Measurements from ENCODE around the gene CASP14.
A peak's percentile ranks its signal among the peaks of the same experiment; 100 is the strongest.
"Not testable (repeated sequence)": the region's sequence is repeated elsewhere in the genome, so short reads cannot be mapped to it uniquely, and the experiment has no call there.

The CASP14 gene

DNA sequence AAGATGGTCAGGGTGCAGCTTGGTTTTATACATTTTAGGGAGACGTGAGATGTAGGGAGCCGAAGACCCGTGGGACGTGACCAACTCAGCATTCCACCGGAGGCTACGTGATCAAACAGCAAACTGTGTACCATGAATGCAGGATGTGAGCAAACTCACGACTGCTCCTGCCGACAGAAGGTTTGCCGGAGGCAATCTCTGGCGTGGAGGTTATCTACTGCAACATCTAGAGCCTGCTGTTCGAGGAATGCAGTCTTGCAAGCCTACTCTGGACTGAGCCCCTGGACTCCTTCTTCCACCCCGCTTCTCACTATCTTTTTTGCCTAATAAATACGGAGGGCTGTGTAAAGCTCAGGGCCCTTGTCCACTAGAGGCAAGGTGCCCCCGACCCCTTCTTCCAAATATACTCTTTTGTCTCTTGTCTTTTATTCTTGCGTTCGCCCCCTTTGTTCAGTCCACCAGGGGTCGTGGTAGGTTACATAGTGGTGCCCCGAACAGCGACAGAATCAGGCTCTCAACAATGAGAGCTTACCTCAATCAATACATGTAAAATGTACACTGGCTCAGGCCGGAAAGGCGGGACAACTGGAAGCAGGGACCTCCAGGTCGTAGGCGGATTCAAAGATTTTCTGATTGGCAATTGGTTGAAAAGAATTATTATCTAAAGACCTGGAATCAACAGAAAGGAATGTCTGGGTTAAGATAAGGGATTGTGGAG lies 23.8 kb downstream of the CASP14 start:
- DNase-seq, result no peak

DNA sequence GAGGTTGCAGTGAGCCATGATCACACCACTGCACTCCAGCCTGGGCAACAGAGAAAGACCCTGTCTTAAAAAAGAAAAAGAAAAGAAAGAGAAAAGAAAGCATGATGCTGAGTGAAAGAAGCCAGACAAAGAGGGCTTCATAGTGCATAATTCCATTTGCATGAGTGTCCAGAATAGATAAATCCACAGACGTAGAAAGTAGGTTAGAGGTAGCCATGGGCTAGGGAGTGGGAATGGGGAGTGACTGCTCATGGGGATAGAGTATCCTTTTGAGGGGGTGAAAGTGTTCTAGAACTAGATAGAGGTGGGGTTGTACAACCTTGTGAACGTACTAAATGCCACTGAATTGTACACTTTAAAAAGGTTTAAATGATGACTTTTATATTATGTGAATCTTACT lies 25.1 kb downstream of the CASP14 start:
- no peak for DNase-seq

DNA sequence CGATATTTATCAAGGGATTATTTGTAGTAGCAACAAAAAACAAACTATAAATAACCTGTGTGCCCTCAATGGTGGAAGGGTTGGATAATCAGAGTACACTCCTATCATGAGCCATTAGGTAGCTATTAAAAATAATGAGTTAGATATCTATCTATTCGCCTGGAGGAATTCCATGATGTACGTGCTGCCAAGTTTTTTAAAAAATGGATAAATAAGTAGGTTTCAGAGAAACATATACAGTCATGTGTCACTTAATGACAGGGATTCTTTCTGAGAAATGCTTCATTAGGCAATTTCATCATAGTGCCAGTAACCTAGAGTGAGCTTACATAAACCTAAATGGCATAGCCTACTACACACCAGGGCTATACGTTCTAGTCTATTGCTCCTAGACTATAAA lies 26.5 kb downstream of the CASP14 start:
- DNase-seq, result no peak

DNA sequence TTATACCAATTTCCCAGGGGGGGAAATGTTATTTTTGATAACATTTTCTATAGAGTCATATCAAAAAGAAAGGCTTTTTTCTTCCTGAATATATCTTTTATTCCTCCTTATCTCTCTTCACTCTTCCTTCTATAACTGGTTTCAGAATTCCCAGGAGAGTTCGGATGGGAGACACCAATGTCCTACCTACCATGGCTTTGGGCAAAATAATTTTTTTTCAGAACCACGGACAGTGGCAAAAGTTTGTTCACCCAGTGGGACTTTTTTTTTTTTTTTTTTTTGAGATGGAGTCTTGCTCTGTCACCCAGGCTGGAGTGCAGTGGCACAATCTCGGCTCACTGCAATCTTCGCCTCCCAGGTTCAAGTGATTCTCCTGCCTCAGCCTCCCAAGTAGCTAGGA lies 30.7 kb downstream of the CASP14 start:
- not testable (repeated sequence) for DNase-seq

DNA sequence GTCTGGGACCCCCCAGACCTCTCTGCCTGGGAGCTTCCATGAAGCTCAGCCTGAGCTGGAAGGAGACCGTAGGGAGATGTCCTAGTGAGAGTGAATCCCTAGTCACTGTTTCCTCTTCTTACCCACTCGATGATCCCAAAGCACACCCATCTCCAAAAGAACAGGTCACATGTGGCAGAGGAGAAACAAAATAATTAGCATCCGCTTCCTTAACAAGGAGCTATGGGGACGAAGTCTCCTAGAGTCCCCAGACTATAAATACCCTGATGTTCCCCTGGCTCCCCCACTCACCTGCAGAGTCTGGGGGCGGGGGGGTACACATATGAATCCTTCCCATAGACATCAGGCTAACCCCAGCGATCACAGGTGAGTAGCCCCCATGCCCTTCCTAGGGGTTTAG lies 32.6 kb downstream of the CASP14 start, which contains the start of gene OR1I1:
OR1I1 (plus strand) TSS at position 301 of the 400 bp plus-strand sequence. CDS start 4,855 bp downstream, outside the sequence.
- DNase-seq, result no peak

DNA sequence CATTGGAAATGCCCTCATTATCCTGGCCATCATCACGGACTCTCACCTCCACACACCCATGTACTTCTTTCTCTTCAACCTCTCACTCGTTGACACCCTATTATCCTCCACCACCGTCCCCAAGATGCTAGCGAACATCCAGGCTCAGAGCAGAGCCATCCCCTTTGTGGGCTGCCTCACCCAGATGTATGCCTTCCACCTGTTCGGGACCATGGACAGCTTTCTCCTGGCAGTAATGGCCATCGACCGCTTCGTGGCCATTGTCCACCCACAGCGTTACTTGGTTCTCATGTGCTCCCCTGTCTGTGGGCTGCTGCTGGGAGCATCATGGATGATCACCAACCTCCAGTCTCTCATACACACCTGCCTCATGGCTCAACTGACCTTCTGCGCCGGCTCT lies 37.9 kb downstream of the CASP14 start:
- no peak for DNase-seq

DNA sequence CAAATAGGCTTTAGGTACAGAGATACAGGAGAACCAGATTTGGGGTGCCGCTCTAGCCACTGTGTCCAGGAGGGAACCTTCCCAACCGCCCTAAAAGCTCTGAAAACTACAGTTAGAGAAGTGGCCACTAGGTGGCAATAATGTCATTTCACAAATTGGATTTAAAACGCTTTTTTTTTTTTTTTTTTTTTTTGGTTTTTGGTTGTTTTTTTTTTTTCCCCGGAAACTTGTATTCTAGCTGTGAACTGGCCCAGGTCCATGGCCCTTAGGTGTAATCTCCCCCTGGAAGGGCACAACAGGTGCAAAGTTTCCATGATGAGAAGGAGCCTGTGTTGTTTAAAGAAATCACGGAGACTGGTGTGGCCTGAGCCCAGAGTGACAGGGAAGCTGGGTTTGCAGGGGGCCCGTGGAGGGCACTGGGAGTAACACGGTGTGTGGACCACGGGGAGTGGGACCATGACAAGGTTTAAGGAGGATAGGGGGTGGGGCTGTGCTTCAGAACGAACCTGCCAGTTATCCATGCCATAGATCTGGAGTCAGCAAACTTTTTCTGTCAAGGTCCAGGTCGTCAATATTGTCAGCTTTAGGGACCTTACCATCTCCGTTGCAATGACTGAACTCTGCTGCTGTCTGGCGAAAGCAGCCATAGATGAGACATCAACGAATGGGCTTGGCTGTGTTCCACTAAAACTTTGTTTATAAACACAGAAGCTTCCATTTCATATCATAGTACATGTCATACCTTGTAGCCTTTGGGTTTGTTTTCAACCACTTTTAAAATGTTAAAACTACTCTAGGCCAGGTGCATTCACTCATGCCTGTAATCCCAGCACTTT lies 42.9 kb downstream of the CASP14 start:
- no peak for DNase-seq

DNA sequence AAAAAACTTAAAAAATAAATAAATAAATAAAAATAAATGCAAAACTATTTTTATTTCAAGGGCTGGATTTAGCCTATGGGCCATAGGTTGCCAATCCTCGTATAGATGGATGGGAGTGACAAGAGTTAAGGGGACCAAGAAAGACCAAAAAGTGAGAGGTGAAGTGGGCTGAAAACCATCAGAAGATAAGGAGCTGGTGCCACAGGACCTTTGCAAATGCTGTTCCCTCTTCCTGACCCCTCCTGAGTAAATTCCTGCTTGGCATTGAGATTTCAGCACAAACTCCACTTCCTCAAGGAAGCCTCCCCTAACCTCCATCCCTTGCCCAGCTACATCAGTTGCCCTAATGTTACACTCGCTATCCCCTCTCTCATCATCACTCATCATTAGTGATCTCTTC lies 43.7 kb downstream of the CASP14 start:
- no peak for DNase-seq

DNA sequence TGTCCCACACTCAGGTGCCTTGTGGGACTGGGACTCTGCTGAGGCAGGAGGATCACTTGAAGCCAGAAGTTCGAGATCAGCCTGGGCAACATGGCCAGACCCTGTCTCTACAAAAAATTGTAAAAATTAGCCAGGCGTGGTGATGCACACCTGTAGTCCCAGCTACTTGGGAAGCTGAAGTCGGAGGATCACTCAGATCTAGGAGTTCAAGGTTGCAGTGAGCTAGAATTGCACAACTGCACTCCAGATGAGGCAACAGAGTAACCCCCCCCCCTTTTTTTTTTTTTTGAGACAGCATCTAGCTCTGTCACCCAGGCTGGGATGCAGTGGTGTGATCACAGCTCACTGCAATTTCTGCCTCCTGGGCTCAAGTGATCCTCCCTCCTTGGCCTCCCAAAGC lies 46.9 kb downstream of the CASP14 start:
- no peak for DNase-seq

DNA sequence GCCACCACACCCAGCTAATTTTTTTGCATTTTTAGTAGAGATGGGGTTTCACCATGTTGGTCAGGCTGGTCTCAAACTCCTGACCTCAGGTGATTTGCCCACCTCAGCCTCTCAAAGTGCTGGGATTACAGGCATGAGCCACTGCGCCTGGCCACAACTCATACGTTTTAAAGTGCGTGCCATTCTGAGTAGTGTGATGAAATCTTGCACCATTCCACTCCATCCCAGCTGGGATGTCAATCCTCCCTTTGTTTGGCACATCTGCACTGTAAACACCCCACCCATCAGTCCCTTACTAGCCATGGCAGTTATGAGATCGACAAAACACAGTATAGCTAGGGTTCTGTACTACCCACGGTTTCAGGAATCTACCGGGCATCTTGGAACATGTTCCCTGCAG lies 48.7 kb downstream of the CASP14 start:
- not testable (repeated sequence) for DNase-seq

DNA sequence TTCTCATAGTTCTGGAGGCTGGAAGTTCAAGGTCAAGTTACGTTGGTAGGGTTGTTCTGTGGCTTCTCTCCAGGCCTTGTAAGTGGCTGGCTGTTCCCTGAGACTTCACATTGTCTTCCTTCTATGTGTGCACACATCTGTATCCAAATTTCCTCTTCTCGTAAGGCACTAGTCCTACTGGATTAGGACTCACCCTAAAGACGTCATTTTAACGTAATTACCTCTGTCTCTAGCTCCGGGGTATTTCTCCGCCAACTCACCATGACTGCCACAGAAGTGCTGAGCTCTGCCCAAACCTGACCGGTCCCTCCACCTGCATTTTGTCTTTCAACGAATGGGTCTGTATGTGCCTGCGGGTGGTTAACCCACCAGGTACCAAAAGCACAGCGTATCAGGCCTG lies 49.2 kb downstream of the CASP14 start:
- no peak for DNase-seq

DNA sequence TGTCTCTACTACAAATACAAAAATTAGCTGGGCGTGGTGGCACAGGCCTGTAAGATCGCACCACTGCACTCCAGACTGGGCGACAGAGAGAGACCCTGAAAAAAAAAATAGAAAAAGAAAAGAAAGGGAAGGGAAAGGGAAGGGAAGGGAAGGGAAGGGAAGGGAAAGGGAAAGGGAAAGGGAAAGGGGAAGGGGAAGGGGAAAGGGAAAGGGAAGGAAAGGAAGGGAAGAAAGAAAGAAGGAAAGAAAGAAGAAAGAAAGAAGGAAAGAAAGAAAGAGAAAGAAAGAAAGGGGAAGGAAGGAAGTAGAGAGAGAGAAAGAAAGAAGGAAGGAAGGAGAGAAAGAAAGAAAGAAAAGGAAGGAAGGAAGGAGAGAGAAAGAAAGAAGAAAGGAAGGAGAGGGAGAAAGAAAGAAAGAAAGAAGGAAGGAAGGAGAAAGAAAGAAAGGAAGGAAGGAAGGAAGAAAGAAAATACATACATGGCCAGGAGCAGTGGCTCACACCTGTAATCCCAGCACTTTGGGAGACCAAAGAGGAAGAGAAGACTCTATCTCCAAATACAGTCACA lies 49.8 kb downstream of the CASP14 start:
- DNase-seq, result no peak

DNA sequence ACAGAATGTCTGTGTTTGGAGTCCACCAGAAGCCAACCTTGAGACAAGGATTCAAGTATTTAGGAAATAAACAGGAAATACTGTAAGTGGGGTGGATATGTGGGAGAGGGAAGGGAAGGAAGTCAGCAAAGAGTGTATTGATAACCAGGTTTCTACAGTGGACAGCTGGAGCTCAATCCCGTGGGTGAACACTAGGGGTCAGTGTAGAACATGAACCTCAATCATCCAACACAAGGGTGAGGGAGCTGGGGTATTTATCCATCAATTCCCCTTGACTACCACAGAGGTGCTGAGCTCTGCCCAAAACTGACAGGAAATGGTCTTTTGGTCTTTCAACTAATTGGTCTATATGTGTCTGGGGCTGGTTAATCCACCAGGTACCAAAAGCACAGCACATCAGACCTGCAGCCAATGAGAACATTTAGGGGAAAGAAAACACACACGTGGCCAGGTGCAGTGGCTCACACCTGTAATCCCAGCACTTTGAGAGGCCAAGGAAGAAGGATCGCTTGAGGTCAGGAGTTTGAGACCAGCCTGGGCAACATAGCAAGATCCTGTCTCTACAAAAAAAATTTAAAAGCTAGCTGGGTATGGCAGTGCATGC lies 52.3 kb downstream of the CASP14 start:
- no peak for DNase-seq

DNA sequence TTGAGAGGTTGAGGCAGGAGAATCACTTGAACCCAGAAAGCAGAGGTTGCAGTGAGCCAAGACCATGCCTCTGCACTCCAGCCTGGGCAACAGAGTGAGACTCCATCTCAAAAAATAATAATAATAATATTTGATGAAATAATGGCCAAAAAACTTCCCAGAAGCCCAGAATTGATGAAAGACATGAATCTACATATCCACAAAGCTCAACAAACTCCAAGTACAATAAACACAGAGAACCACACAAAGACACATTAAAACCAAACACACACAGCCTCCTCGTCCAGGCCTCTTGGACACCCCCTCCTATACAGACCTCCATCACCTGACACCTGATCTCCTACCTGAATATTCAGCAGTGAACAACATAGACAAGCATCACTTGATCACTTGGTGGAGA lies 54.7 kb downstream of the CASP14 start:
- no peak for DNase-seq

DNA sequence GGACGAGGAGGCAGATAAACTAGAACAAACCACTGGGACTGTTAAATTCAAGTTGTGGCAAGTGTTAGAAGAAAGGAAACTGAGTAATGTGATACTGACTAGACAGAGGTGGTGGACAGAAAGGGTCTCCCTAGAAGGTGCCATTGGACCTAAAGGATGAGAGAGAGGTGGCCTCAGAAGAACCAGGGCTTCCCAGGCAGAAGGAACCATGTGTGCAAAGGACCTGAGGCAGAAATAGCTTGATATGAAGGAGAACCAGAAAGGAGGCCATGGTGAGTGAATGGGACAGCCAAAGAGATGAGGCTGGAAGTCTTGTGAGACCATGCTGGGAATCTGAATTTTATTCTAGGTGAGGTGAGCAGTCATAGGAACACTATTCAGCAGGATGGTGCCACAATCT lies 55.1 kb downstream of the CASP14 start:
- DNase-seq, result no peak

DNA sequence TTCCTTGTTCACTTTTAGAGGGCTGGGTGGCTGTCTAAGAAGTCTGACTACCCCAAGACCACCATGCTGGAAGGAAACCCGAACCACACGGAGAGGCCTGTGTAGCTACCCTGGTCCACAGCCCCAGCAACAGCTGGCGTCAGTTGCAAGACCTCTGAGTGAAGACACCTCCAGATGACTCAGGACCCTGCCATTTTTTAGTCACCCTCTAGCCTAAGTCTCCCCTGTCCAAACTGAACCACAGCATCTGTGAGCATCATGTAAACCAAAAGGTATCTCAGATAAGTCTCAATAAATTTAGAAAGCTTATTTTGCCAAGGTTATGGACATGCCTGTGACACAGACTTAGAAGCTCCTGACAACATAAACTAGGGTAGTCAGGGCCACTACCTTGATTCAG lies 55.8 kb downstream of the CASP14 start:
- no peak for DNase-seq

DNA sequence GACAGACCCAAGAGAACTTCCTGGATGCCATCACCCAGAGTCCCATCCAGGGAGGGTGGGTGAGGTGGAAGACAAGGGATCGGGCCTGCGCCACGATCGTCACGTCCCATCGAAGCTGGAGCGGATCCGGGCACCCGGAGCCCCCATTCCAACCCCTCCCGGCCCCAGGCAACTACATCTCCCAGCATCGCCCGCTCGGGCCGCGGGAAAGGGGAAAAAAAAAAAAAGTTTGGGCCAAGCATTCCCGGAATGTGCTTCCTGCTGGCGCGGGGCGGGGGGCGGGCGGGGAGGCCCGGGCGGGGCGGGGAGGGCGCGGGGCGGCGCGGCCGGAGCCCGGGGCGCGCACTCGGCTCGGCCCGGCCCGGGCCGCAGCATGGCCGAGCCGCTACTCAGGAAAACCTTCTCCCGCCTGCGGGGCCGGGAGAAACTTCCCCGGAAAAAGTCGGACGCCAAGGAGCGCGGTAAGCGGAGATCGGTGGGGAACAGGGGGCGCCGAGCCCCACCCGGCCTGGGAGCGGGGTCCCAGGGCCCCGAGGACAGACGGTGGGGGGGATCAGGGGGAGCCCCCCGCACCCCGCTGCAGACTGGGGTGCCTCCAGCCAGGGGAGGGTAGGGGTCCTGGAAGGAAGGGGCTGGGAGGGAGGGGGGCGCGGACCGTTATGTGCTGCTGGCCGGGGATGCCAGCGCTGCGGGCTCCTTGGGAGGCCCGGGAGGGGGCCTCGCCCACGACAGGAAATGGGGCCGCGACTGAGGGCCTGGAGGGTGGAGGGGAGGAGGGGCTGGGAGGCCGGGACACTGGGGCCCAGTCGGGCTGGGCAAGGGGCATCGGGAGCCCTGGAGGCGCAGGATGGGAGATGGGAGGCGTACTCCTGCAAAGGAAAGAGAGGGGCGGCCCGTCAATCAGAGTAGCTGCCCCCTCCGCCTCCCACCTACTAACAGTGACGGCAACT lies 58.1 kb downstream of the CASP14 start, which contains the start of gene SYDE1:
SYDE1 (plus strand) TSS at position 341 of the 950 bp plus-strand sequence; CDS start at position 374, 33 bp downstream.
- DNase-seq, result peak; percentile 86

Measured in right forelimb (tissue), 1 donor.